Measurements from ENCODE around the gene CMTM2. TPM values are rescaled to one million over a fixed set of nuclear protein-coding genes. Genes with fewer than 3 reads are reported as not detected.
"Not testable (repeated sequence)": the region's sequence is repeated elsewhere in the genome, so short reads cannot be mapped to it uniquely, and the experiment has no call there.

Gene CMTM2
- total RNA-seq, 1 experiment from 2014 or later = not detected

- no peak for DNase-seq (ENCODE audit: low read depth)
Measured at GRCh38 chr16:66581246-66581952, 2.1 kb downstream of the CMTM2 start.

GRCh38 chr16:66585481-66586239 lies 6.4 kb downstream of the CMTM2 start:
- no peak for DNase-seq (ENCODE audit: low read depth)

- peak; percentile 17 for DNase-seq (ENCODE audit: low read depth)
Measured at GRCh38 chr16:66587881-66588600, 8.8 kb downstream of the CMTM2 start.

- DNase-seq (ENCODE audit: low read depth) = peak; percentile 35
Measured at GRCh38 chr16:66588981-66589713, 9.9 kb downstream of the CMTM2 start.

- DNase-seq (ENCODE audit: low read depth) = no peak
Measured at GRCh38 chr16:66590322-66590721, 11.1 kb downstream of the CMTM2 start.

GRCh38 chr16:66591018-66591417 lies 11.8 kb downstream of the CMTM2 start:
- DNase-seq (ENCODE audit: low read depth) = no peak

- no peak for DNase-seq (ENCODE audit: low read depth)
Measured at GRCh38 chr16:66592241-66592640, 13.0 kb downstream of the CMTM2 start.

- no peak for DNase-seq (ENCODE audit: low read depth)
Measured at GRCh38 chr16:66592814-66593213, 13.6 kb downstream of the CMTM2 start.

- no peak for DNase-seq (ENCODE audit: low read depth)
Measured at GRCh38 chr16:66594739-66595138, 15.5 kb downstream of the CMTM2 start.

- DNase-seq (ENCODE audit: low read depth) = not testable (repeated sequence)
Measured at GRCh38 chr16:66596559-66596958, 17.3 kb downstream of the CMTM2 start.

- DNase-seq (ENCODE audit: low read depth) = no peak
Measured at GRCh38 chr16:66596986-66597848, 18.0 kb downstream of the CMTM2 start.

GRCh38 chr16:66598111-66598510 lies 18.8 kb downstream of the CMTM2 start:
- DNase-seq (ENCODE audit: low read depth) = no peak

GRCh38 chr16:66599726-66600125 lies 20.5 kb downstream of the CMTM2 start:
- DNase-seq (ENCODE audit: low read depth) = no peak

- peak; percentile 28 for DNase-seq (ENCODE audit: low read depth)
Measured at GRCh38 chr16:66600477-66600876, 21.2 kb downstream of the CMTM2 start.

GRCh38 chr16:66601471-66601870 lies 22.2 kb downstream of the CMTM2 start:
- no peak for DNase-seq (ENCODE audit: low read depth)

- peak; percentile 81 for DNase-seq (ENCODE audit: low read depth)
Measured at GRCh38 chr16:66603537-66604375, 24.5 kb downstream of the CMTM2 start.

- peak; percentile 63 for DNase-seq (ENCODE audit: low read depth)
Measured at GRCh38 chr16:66604376-66605176, 25.3 kb downstream of the CMTM2 start, which contains the start of gene CMTM3. Gene CMTM3, plus strand, starts transcription at chr16:66604704. Its CDS starts 102 bp downstream, at chr16:66604806.

- peak; percentile 52 for DNase-seq (ENCODE audit: low read depth)
Measured at GRCh38 chr16:66605177-66605978, 26.1 kb downstream of the CMTM2 start.
